Measurements from ENCODE around the gene CA7.

The CA7 gene

DNA sequence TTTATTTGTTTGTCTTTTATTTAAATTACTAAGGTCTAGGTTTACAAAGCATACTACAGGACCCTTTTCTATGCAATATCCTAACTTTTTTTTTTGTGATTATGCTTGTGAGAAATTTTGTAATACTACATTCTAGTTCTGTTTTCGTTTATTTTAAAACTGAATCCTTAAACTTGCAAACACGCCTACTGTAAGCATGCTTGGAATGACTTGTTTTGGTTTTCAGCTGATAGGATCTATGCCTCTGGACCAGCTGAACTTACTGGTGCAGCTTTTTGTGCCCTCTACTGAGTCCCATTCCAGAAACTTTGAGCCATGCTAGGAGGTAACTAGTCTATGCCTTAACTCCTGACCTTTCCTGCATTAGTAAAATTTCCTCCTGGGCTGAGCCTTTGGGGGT, 42.1 kb downstream of the CA7 start:
- DNase-seq (ENCODE audit: low read depth): no peak
- TF ChIP-seq, protein P1, sequence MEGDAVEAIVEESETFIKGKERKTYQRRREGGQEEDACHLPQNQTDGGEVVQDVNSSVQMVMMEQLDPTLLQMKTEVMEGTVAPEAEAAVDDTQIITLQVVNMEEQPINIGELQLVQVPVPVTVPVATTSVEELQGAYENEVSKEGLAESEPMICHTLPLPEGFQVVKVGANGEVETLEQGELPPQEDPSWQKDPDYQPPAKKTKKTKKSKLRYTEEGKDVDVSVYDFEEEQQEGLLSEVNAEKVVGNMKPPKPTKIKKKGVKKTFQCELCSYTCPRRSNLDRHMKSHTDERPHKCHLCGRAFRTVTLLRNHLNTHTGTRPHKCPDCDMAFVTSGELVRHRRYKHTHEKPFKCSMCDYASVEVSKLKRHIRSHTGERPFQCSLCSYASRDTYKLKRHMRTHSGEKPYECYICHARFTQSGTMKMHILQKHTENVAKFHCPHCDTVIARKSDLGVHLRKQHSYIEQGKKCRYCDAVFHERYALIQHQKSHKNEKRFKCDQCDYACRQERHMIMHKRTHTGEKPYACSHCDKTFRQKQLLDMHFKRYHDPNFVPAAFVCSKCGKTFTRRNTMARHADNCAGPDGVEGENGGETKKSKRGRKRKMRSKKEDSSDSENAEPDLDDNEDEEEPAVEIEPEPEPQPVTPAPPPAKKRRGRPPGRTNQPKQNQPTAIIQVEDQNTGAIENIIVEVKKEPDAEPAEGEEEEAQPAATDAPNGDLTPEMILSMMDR (IDR thresholded peaks at IDR 0.05; ENCODE audit: low read length, missing control alignments): no peak
- no peak overlapping the region for H3K4me3 ChIP-seq (replicated peaks; ENCODE audit: low read depth, low read length)

DNA sequence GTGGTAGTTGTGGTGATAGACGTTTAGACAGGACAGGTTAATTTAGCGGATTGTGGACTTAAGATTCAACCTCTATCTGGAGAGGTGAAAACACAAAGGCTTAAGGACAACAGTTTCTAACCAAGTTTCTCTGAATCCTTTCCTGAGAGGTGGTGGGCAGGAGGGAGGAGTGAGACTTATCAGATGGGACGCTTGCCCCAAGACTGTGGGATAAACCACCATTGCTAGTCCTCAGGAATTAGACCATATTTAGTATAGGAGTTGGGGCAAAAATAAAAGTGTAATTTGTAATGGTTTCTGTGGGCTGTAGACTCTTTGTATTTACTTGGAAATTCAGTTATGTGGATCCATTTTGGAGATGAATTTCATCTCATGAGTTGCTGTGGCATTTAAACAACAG, 42.7 kb downstream of the CA7 start:
- no peak for DNase-seq (ENCODE audit: low read depth)
- no peak overlapping the region for H3K4me3 ChIP-seq (replicated peaks; ENCODE audit: low read depth, low read length)
- TF ChIP-seq, protein P1 (IDR thresholded peaks at IDR 0.05; ENCODE audit: low read length, missing control alignments): no peak

DNA sequence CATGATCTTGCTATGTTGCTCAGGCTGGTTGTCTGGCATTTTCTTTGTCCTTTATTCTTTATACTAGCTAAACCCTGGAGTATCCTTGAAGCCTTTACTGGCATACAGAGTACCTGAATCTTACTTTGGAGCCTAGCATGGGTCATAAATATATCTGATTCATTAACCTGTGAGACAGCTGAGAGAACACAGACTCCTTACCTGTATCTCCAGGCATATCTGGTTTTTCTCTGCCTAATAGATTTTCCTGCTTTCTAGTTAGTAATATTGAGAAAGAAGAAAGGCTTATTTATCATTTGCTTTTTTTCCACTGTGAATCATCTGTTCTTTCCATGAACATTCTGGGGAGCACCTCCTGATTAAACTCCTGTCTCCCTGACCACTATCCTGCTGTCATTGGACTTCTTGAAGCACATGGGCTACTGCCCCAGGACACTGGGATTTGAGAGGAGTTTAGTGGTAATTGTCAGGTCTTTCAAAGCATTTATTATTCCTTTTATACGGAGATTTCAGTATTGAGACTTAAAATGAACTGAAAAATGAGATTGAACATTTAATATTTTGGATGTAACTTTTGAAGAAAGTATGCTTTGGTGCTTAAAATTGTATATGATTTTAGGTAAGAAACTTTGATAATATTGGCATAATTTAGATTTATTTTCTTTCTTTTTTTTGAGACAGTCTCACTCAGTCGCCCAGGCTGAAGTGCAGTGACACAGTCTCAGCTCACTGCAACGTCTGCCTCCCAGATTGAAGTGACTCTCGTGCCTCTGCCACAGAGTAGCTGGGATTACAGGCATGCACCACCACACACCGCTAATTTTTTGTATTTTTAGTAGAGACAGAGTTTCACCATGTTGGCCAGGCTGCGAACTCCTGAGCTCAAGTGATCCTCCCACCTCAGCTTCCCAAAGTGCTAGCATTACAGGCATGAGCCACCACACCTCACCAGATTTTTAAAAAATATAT, 44.7 kb downstream of the CA7 start:
- TF ChIP-seq, protein P1 (IDR thresholded peaks at IDR 0.05; ENCODE audit: low read length, missing control alignments): no peak
- H3K4me3 ChIP-seq (replicated peaks; ENCODE audit: low read depth, low read length): no peak overlapping the region
- no peak for DNase-seq (ENCODE audit: low read depth)

DNA sequence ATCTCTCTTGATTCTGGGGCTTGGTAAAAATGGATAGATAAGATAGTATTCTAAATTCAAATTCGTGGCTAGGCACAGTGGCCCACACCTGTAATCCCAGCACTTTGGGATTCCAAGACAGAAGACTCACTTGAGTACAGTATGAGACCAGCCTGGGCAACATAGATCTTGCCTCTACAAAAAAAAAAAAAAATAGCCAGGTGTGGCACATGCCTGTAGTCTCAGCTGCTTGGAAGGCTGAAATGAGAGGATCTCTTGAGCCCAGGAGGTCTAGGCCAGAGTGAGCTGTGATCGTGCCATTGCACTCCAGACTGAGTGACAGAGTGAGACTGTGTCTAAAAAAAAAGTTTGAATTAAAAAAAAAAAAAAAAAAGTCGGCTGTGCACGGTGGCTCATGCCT, 45.4 kb downstream of the CA7 start:
- TF ChIP-seq, protein P1 (IDR thresholded peaks at IDR 0.05; ENCODE audit: low read length, missing control alignments): no peak
- H3K4me3 ChIP-seq (replicated peaks; ENCODE audit: low read depth, low read length): no peak overlapping the region
- no peak for DNase-seq (ENCODE audit: low read depth)

DNA sequence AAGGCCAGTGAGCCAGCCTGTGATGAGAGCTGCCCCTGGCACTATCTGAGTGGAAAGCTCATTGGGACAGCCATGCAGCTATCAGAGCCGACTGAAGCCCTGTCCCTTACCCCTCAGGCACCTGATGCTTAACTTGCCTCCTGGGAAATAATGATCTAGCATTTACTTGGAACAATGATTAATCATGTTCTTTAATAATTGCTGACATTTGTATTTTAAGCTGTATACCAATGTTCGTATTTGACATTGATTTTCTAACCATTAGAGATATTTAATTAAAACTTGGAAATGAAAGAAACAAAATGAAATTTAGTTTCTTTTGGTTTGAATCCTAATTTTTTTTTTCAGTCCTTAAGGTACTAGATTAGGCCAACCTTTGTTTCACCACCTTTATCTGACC, 46.6 kb downstream of the CA7 start:
- no peak overlapping the region for H3K4me3 ChIP-seq (replicated peaks; ENCODE audit: low read depth, low read length)
- TF ChIP-seq, protein P1 (IDR thresholded peaks at IDR 0.05; ENCODE audit: low read length, missing control alignments): no peak
- no peak for DNase-seq (ENCODE audit: low read depth)

DNA sequence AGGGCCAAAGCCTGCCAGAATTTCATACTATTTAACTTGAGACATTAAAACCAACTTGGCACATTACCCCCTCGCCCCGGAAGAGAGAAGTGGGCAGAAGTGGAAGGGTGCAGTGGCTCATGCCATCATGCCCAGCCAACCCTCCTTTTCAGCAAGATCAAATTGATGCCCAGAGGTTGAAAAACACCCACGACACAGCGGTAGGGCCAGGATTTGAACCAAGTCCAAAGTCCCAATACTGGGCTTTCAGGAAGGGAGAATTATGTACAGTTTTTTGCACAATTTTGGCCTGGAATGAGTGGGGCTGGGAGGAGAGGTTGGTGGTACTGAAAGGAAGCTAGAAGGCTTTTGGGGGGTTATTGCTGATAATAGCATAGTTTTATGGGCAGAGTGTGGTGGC, 47.1 kb downstream of the CA7 start:
- no peak overlapping the region for H3K4me3 ChIP-seq (replicated peaks; ENCODE audit: low read depth, low read length)
- TF ChIP-seq, protein P1 (IDR thresholded peaks at IDR 0.05; ENCODE audit: low read length, missing control alignments): no peak
- no peak for DNase-seq (ENCODE audit: low read depth)

DNA sequence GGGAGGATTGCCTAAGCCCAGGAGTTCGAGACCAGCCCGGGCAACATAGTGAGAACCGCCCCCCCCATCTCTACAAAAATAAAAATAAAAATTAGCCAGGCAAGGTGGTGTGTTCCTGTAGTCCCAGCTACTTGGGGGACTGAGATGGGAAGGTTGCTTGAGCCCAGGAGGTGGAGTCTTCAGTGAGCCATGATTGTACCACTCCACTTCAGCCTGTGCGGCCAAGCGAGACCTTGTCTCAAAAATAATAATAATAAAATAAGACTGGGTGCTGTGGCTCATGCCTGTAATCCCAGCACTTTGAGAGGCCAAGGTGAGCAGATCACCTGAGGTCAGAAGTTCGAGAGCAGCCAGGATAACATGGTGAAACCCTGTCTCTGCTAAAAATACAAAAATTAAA, 47.6 kb downstream of the CA7 start:
- DNase-seq (ENCODE audit: low read depth): no peak
- TF ChIP-seq, protein P1 (IDR thresholded peaks at IDR 0.05; ENCODE audit: low read length, missing control alignments): no peak

More for the DNA sequence above, 47.6 kb downstream of the CA7 start:
- H3K4me3 ChIP-seq (replicated peaks; ENCODE audit: low read depth, low read length): no peak overlapping the region

All from fibroblast of pulmonary artery (primary cell).